GM12878 (cell line): ENCODE results near the gene CRYL1. TPM values are rescaled to one million over a fixed set of nuclear protein-coding genes. Genes with fewer than 3 reads are reported as not detected.

Experiments
- ATAC-seq: fragments of 200-7000 bp; cut with Tn5 transposase; 3 replicates; pipeline ENCODE4 v1.9.1; 2020; ENCODE audit warnings: mild to moderate bottlenecking, moderate library complexity
- BruUV-seq: library from RNA; stranded (reverse); fragments of 400-500 nt; replicated peaks from 2 replicates; lab custom pipeline; 2021; lab: Mats Ljungman, UMichigan
- CTCF ChIA-PET: fragments of 300-600 bp; sonication (Branson Sonifier 250); formaldehyde crosslinking; extraction: SDS; loops from one replicate; lab custom pipeline; 2021; ENCODE audit warnings: inconsistent platforms; lab: Yijun Ruan, JAX
- POLR2A ChIA-PET: fragments of 350-600 bp; formaldehyde crosslinking; extraction: SDS; loops from one replicate; lab custom pipeline; 2021; ENCODE audit warnings: inconsistent platforms; lab: Charles Lee
- RAD21 ChIA-PET: fragments of 300-600 bp; sonication (Branson Sonifier 250); formaldehyde crosslinking; loops from one replicate; lab custom pipeline; 2023; ENCODE audit warnings: antibody characterized with exemption; ENCODE audit not compliant: unreplicated experiment; lab: Charles Lee
- SMC1A ChIA-PET: fragments of 300-600 bp; sonication (Branson Sonifier 250); formaldehyde crosslinking; loops from one replicate; lab custom pipeline; 2023; ENCODE audit not compliant: unreplicated experiment, uncharacterized antibody; lab: Charles Lee
- DNase-seq: peaks from one replicate; pipeline ENCODE4 v3.0.0-alpha.2; 2011; ENCODE audit warnings: low read depth, low spot score
- FAIRE-seq: peaks from 3 replicates; lab custom pipeline; 2011; peaks lifted over from hg19 to GRCh38; lab: Jason Lieb, UNC
- H2AFZ ChIP-seq: 2 replicates; pipeline ENCODE4 v1.6.0; 2011; ENCODE audit warnings: low read depth, low read length, control low read depth; ENCODE audit not compliant: control insufficient read depth
- H3K27ac ChIP-seq: 2 replicates; pipeline ENCODE4 v1.5.1; 2011; ENCODE audit warnings: control low read depth; ENCODE audit not compliant: control insufficient read depth, insufficient read depth
- H3K27me3 ChIP-seq, 2 experiments: replicated peaks in 1 of 2; 2 replicates each; pipeline versions ENCODE4 v1.6.0 to v1.6.1; 2011; ENCODE audit warnings: low read length in 1 of 2; ENCODE audit not compliant: control insufficient read depth in 2 of 2, insufficient read depth in 2 of 2
- H3K36me3 ChIP-seq, 2 experiments: 2 replicates each; pipeline ENCODE4 v1.5.1; 2011; ENCODE audit warnings: low read length in 1 of 2; ENCODE audit not compliant: control insufficient read depth in 2 of 2, insufficient read depth in 2 of 2
- H3K4me1 ChIP-seq: 2 replicates; pipeline ENCODE4 v1.6.1; 2011; ENCODE audit warnings: mild to moderate bottlenecking, low read length, moderate library complexity, mixed read lengths; ENCODE audit not compliant: control insufficient read depth, insufficient read depth
- H3K4me2 ChIP-seq: 2 replicates; pipeline ENCODE4 v1.6.0; 2011; ENCODE audit warnings: control low read depth; ENCODE audit not compliant: control insufficient read depth, insufficient read depth
- H3K4me3 ChIP-seq: fragments of 200-600 bp; sonication (generic); 2 replicates; pipeline ENCODE4 v1.5.1; 2016
- H3K79me2 ChIP-seq: 2 replicates; pipeline ENCODE4 v1.6.0; 2011; ENCODE audit warnings: low read length; ENCODE audit not compliant: control insufficient read depth, insufficient read depth
- H3K9ac ChIP-seq: 2 replicates; pipeline ENCODE4 v1.8.0; 2011; ENCODE audit warnings: low read length, control low read depth, mixed read lengths; ENCODE audit not compliant: control insufficient read depth, insufficient read depth
- H3K9me3 ChIP-seq: replicated peaks from 3 replicates; pipeline ENCODE4 v1.5.1; 2011; ENCODE audit warnings: mild to moderate bottlenecking, low read length; ENCODE audit not compliant: control insufficient read depth, insufficient read depth
- H4K20me1 ChIP-seq: 2 replicates; pipeline ENCODE4 v1.6.0; 2011; ENCODE audit not compliant: control insufficient read depth, insufficient read depth
- MEF2B ChIP-seq: fragments of 450-650 bp; IDR thresholded peaks from 2 replicates; pipeline ENCODE4 v1.6.1; 2018; ENCODE audit warnings: mild to moderate bottlenecking, moderate library complexity; ENCODE audit not compliant: partially characterized antibody, poor library complexity, severe bottlenecking
- PRDM15 ChIP-seq: fragments of 450-650 bp; formaldehyde crosslinking; IDR thresholded peaks from 2 replicates; pipeline ENCODE4 v1.4.0; 2020; ENCODE audit warnings: mild to moderate bottlenecking, moderate library complexity
- RB1 ChIP-seq: fragments of 450-650 bp; formaldehyde crosslinking; IDR thresholded peaks from 2 replicates; pipeline ENCODE4 v1.6.1; 2017; ENCODE audit warnings: mild to moderate bottlenecking, borderline replicate concordance
- RCOR1 ChIP-seq: conservative IDR thresholded peaks from 2 replicates; pipeline ENCODE4 v1.6.1; 2012; ENCODE audit warnings: low read depth, low read length, improper control_type of control experiment
- RUNX3 ChIP-seq: IDR thresholded peaks from 2 replicates; pipeline ENCODE4 v1.6.1; 2012; ENCODE audit warnings: low read length, inconsistent platforms
- SREBF2 ChIP-seq: IDR thresholded peaks from 2 replicates; pipeline ENCODE4 v1.6.1; 2012; ENCODE audit warnings: mild to moderate bottlenecking, low read length
- TBL1XR1 ChIP-seq: IDR thresholded peaks from 2 replicates; pipeline ENCODE4 v1.6.1; 2012; ENCODE audit warnings: low read depth, low read length, improper control_type of control experiment
- ZBTB33 ChIP-seq: fragments of 450-650 bp; IDR thresholded peaks from 2 replicates; pipeline ENCODE4 v1.6.1; 2017; ENCODE audit warnings: mild to moderate bottlenecking
- ZZZ3 ChIP-seq: IDR thresholded peaks from 2 replicates; pipeline ENCODE4 v1.6.1; 2011; ENCODE audit warnings: low read depth; ENCODE audit not compliant: control insufficient read depth, insufficient read length
- WGBS: methylation state at CpG from one replicate; pipeline ENCODE4 v1.1.6; 2016; ENCODE audit warnings: low lambda C conversion rate; ENCODE audit not compliant: insufficient replicate concordance, insufficient coverage; ENCODE audit errors: missing lambda C conversion rate; 5-methylcytosine and 5-hydroxymethylcytosine counted together
- in situ Hi-C: fragments of 300-500 bp; cut with MboI; formaldehyde crosslinking; loops from 9 replicates; pipeline ENCODE4 v1.14.3; 2018; ENCODE audit warnings: mixed read lengths
- intact Hi-C: fragments of 100-400 bp; cut with micrococcal nuclease; formaldehyde crosslinking; loops from one replicate; pipeline ENCODE4 v1.14.2; 2022; ENCODE audit not compliant: unreplicated experiment
- polyA plus RNA-seq, 11 experiments: library from polyadenylated mRNA; depleted of rRNA in 4 of 11; unstranded in 6 of 11; stranded (reverse) in 5 of 11; fragments of >200 nt; fragmentation: Nextera tagmentation in 4 of 11; fragmentation: Illumina TruSeq in 1 of 11; extraction: Ambion mirVana in 4 of 11; extraction: Trizol in 1 of 11; gene quantifications; 1 replicate in 1 of 11; 2 replicates in 10 of 11; pipeline versions ENCODE4 v1.2.1 to v1.2.3, GENCODE V29; 2011 to 2016; ENCODE audit warnings: inconsistent platforms in 2 of 11, missing spikeins in 2 of 11, low read depth in 1 of 11
- total RNA-seq, 4 experiments: library from RNA; depleted of rRNA in 3 of 4; stranded (reverse); fragments of >200 nt in 3 of 4; fragmentation: Illumina TruSeq in 1 of 4; extraction: Trizol in 1 of 4; gene quantifications; 2 replicates each; pipeline versions ENCODE4 v1.2.1 to v1.2.3, GENCODE V29; 2013 to 2021

The CRYL1 gene
- total and polyA plus RNA-seq, 10 of the 15 experiments (the other 5 are each of a cell fraction or from before 2014, with no cell fraction given), result 5.5 to 36.7 (median 12.2) TPM

GRCh38 chr13:20418953-20419352 lies 106.7 kb downstream of the CRYL1 start:
- ChIA-PET POLR2A (no interaction called here), SMC1A (no interaction called here), RAD21 (no interaction called here), CTCF (no interaction called here)
- H2AFZ ChIP-seq, result no peak overlapping the region
- DNase-seq (no peak), ATAC-seq (no peak), FAIRE-seq (no peak)
- H3K79me2 ChIP-seq, result no peaks in the 10 kb centered on the region
- no peaks in the 10 kb centered on the region for H3K36me3 ChIP-seq
- H3K4me2 ChIP-seq, result no peak overlapping the region; the same call in 1 of the 2 replicates
- BruUV-seq, result no TSS peak
- H3K27ac ChIP-seq, result no peak overlapping the region
- H3K4me3 ChIP-seq, result no peak overlapping the region
- H3K9ac ChIP-seq, result no peak overlapping the region
- intact Hi-C loops (loop anchor here (1.0 kb wide), 1 partner anchor 49 kb away; no protein-coding TSS in a partner anchor), in situ Hi-C loops (no loop called here)
- H3K4me1 ChIP-seq, result peaks cover 14% of the 10 kb centered on the region
- no peaks in the 10 kb centered on the region for H3K27me3 ChIP-seq
- peaks cover 8% of the 10 kb centered on the region; the same call in 2 of the 3 replicates for H3K9me3 ChIP-seq
- no peaks in the 10 kb centered on the region for H4K20me1 ChIP-seq
- WGBS, result 97% methylated on average over 7 of the region's 7 CpGs
- TF ChIP-seq RB1, result no peak
- no peak for TF ChIP-seq MEF2B
- TF ChIP-seq PRDM15 (CRISPR knock-in tag), result no peak
- no peak for TF ChIP-seq ZBTB33
- no peak for TF ChIP-seq SREBF2
- TF ChIP-seq TBL1XR1, result no peak
- no peak for TF ChIP-seq ZZZ3
- TF ChIP-seq RUNX3, result no peak
- TF ChIP-seq RCOR1, result no peak
